Esophagus muscularis mucosa (tissue), 4 donors: ENCODE measurements around the gene CCDC158.

Source experiments
- CTCF ChIP-seq, 3 experiments: fragments of 200-600 bp in 2 of 3; fragments of 450-650 bp in 1 of 3; sonication (generic) in 2 of 3; IDR thresholded peaks; one replicate each; pipeline ENCODE4 v1.5.1; 2017 to 2019; ENCODE audit warnings: antibody characterized with exemption in 3 of 3, mild to moderate bottlenecking in 2 of 3, moderate library complexity in 1 of 3
- EP300 ChIP-seq: sonication (generic); formaldehyde crosslinking; IDR thresholded peaks from one replicate; pipeline ENCODE4 v1.6.1; 2017; ENCODE audit warnings: antibody characterized with exemption
- POLR2A ChIP-seq: fragments of 450-650 bp; IDR thresholded peaks from one replicate; pipeline ENCODE4 v1.6.1; 2017; ENCODE audit warnings: antibody characterized with exemption, moderate library complexity, mild to moderate bottlenecking, low read depth
- POLR2AphosphoS5 ChIP-seq, 2 donors: sonication (generic); formaldehyde crosslinking; IDR thresholded peaks; one replicate each; pipeline ENCODE4 v1.6.1; 2017; ENCODE audit warnings: antibody characterized with exemption in 2 of 2

GRCh38 chr4:76442807-76443206, 21.9 kb upstream of the CCDC158 start:
- no peak for TF ChIP-seq CTCF (IDR thresholded peaks at IDR 0.05)
- no peak for TF ChIP-seq POLR2A
- no peak for TF ChIP-seq POLR2AphosphoS5 (IDR thresholded peaks at IDR 0.05)
- TF ChIP-seq EP300: no peak
